Measurements from ENCODE around the gene SLC30A7.
"Not testable (repeated sequence)": the region's sequence is repeated elsewhere in the genome, so short reads cannot be mapped to it uniquely, and the experiment has no call there.

SLC30A7 gene

GRCh38 chr1:100941098-100941527 lies 45.2 kb downstream of the SLC30A7 start:
- DNase-seq (ENCODE audit: low read depth) = no peak

- DNase-seq (ENCODE audit: low read depth) = no peak
These were observed 45.8 kb downstream of the SLC30A7 start for GRCh38 chr1:100941580-100942216.

- no peak for DNase-seq (ENCODE audit: low read depth)
These were observed 46.6 kb downstream of the SLC30A7 start for GRCh38 chr1:100942304-100943046.

DNA sequence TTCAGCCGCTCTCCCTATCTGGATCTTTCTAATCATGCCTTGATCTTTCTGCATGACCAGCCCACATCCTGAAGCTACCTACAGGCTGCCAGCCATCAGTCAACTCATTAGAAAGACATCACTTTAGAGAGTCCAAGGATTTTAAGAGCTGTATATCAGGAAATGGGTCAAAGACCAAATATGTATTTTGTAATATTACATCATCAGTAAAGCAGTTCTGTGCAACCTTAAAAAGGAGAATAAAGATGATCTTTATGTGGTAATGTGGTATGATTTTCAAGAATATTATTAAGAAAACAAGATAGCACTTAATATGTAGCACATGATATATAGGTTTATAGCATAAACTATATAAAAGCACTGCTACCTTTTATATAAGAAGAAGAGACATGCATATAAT lies 47.6 kb downstream of the SLC30A7 start:
- DNase-seq (ENCODE audit: low read depth) = no peak

DNA sequence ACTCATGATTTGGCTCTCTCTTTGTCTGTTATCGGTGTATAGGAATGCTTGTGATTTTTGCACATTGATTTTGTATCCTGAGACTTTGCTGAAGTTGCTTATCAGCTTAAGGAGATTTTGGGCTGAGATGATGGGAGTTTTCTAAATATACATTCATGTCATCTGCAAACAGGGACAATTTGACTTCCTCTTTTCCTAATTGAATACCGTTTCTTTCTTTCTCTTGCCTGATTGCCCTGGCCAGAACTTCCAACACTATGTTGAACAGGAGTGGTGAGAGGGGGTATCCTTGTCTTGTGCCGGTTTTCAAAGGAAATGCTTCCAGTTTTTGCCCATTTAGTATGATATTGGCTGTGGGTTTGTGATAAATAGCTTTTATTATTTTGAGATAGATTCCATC lies 50.2 kb downstream of the SLC30A7 start:
- not testable (repeated sequence) for DNase-seq (ENCODE audit: low read depth)

- not testable (repeated sequence) for DNase-seq (ENCODE audit: low read depth)
These were observed 51.9 kb downstream of the SLC30A7 start for GRCh38 chr1:100947816-100948215.

DNA sequence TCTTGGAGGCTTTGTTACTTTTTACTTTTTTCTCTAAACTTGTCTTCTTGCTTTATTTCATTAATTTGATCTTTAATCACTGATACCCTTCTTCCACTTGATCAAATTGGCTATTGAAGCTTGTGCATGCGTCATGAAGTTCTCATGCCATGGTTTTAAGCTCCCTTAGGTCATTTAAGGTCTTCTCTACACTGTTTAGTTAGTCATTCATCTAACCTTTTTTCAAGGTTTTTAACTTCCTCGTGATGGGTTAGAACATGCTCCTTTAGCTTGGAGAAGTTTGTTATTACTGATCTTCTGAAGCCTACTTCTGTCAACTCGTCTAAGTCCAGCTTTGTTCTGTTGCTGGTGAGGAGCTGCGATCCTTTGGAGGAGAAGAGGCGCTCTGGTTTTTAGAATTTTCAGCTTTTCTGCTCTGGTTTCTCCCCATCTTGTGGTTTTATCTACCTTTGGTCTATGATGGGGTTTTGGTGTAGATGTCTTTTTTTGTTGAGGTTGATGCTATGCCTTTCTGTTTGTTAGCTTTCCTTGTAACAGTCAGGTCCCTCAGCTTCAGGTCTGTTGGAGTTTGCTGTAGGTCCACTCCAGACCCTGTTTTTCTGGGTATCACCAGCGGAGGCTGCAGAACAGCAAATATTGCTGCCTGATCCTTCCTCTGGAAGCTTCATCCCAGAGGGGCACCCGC lies 53.0 kb downstream of the SLC30A7 start:
- not testable (repeated sequence) for DNase-seq (ENCODE audit: low read depth)

DNA sequence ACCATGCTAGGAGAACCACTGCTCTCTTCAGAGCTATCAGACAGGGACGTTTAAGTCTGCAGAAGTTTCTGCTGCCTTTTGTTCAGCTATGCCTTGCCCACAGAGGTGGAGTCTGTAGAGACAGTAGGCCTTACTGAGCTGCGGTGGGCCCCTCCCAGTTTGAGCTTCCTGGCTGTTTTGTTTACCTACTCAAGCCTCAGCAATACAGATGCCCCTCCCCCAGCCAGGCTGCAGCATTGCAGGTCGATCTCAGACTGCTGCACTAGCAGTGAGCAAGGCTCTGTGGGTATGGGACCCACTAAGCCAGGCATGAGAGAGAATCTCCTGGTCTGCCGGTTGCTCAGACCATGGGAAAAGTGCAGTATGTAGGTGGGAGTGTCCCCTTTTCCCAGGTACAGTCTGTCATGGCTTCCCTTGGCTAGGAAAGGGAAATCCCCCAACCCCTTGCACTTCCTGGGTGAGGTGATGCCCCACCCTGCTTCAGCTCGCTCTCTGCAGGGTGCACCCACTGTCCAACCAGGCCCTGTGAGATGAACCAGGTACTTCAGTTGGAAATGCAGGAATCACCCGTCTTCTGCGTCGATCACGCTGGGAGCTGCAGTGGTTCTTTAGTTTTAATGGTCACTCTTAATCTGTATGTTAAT lies 53.7 kb downstream of the SLC30A7 start:
- DNase-seq (ENCODE audit: low read depth) = not testable (repeated sequence)

- DNase-seq (ENCODE audit: low read depth) = no peak
These were observed 54.4 kb downstream of the SLC30A7 start for GRCh38 chr1:100950337-100950736.

DNA sequence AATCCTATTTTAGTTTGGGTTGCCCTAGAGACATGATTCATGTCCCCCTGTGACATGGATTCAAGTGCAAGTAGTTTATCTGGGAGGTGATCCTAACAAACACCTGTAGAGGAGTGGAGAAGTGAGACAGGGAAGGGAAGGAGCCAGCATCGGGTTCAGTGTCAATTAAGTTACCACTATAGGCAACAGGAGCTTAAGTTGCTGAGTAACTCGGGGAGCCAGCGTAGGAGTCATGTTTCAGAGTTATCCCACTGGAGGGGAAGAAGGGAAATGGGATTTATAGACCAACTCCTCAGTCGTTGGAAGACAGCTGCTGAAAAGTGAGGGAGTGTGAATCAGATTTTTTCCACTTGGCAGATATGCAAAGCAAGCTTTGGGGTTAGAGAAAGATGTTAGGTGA lies 54.9 kb downstream of the SLC30A7 start:
- DNase-seq (ENCODE audit: low read depth) = peak; percentile 26

GRCh38 chr1:100952104-100952745 lies 56.3 kb downstream of the SLC30A7 start:
- no peak for DNase-seq (ENCODE audit: low read depth)

- DNase-seq (ENCODE audit: low read depth) = not testable (repeated sequence)
These were observed 57.1 kb downstream of the SLC30A7 start for GRCh38 chr1:100952970-100953369.

DNA sequence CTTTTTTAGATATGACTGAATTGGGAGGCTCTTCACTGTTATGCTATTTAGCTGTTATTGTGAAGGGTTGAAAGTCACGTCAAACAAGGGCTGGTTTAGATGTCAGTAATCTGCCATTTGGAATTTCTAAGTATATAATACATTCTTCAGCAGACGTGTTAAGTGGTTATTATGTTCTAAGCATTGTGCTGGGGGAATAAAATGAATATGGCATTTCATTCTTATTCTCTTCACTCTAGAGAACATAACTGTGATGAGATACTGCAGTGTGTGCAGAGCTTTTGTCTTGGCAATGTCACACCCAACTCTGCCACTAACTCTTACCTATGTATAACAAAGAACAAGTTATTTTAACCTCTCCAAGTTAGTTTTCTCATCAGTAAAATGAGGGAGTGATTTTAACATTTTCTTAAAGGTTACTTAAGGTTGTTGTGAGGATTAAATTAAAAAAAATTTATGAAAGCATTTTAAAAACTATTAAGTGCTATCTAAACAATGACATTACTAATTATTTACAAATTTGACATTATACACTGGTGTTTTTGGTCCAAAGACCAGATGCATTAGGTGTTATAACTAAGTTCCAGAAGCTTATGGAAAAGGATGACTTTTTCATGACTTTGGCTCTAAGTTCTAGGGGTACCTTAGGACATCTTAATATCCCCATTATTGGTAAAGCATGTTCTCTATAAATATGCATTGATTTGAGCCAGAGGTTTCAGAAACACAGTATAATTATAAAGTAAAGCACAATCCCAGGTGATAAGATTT lies 58.3 kb downstream of the SLC30A7 start:
- no peak for DNase-seq (ENCODE audit: low read depth)

DNA sequence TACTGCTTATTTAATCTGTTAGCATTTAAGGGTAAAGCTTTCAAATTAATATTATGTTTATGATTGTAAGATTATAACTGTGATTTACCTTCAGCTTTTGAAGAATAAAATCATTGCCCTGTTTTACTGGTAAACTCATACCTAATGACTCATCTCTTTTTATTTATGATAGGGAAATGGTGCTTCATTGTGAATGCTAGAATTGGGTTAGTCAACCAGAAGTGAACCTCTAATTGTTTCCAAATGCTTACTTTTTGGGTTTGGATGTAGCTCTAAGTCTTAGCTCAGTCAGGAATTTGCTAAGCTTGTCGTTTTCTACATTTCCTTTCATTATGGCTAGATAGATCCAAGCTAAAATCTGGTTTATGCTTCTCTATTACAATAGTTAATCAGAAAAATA lies 59.4 kb downstream of the SLC30A7 start:
- DNase-seq (ENCODE audit: low read depth) = peak; percentile 59

- DNase-seq (ENCODE audit: low read depth) = no peak
These were observed 63.7 kb downstream of the SLC30A7 start for GRCh38 chr1:100959502-100960060.

GRCh38 chr1:100960098-100960497 lies 64.2 kb downstream of the SLC30A7 start:
- no peak for DNase-seq (ENCODE audit: low read depth)

DNA sequence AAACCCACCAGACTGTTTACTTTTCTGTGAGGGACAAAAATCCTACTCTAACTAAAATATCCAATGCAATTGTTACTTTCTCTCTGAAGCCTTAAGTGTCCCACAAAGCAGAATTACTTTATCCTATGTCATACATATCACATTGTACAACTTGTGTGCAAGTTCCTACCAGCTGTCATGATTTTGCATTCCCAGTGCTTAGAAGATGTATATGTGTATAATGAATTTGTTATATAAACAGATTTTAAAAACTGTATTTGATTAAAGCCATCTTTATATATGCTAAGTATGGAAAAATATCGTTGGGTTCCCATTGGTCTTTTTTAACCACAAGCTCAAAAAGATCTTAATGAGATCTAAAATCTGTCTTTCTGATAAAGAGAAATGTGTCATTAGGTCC lies 72.7 kb downstream of the SLC30A7 start:
- no peak for DNase-seq (ENCODE audit: low read depth)

- DNase-seq (ENCODE audit: low read depth) = no peak
These were observed 73.4 kb downstream of the SLC30A7 start for GRCh38 chr1:100969327-100969726.

- no peak for DNase-seq (ENCODE audit: low read depth)
These were observed 75.1 kb downstream of the SLC30A7 start for GRCh38 chr1:100971021-100971420.

DNA sequence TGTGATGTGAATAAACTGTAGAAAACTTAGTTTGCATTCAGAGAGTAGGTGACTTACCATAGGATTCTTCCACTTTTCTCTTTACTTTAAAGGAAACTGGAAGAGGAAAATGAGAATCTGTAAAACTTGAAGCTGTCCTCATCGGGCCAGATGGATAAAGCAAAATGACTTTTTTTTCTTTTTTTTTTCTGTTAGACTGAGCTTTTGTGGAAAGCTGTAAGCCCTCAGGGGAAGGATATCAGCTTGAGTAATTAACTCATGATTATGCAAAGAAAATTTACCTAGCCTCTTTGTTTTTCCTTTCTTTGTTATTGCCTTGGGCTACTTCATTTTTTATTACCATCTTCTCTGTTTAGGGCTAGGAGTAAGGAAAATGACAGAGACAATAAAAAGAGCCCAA lies 76.3 kb downstream of the SLC30A7 start:
- no peak for DNase-seq (ENCODE audit: low read depth)

DNA sequence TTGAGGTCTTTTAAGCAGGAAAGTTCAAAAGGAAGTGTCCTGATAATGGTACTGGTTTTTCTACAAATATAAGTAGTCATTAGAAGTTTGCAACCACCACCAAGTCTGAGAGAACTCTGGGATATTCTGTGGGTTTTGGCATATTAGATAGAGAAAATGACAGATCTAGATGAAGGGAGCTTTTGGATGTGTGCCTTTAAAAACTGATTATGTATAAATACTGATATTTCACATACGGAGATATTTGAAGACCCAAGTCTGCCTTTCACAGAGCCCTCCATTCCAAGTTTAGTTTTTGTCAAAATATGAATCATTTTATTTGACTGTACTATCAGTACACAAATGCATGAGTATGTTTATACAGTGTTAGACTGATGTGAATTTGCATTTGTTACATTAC lies 81.0 kb downstream of the SLC30A7 start:
- no peak for DNase-seq (ENCODE audit: low read depth)

All from non-pigmented ciliary epithelial cell (primary cell).